ENCODE data around the gene ATAD3B. TPM values are rescaled to one million over a fixed set of nuclear protein-coding genes. Genes with fewer than 3 reads are reported as not detected.

The ATAD3B gene
- total and polyA plus RNA-seq, 2 donors (not counting 3 experiments of a cell fraction or from before 2014, with no cell fraction given), result 20.5 to 48.2 TPM

GRCh38 chr1:1535201-1536018 lies 63.8 kb downstream of the ATAD3B start:
- Histone ChIP-seq H4K20me1 (replicated peaks; ENCODE audit: control insufficient read depth, extremely low read depth, insufficient read depth, low read length) (no peaks in the 10 kb centered on the region), H3K4me1 (ENCODE audit: control insufficient read depth, extremely low read depth, insufficient read depth, low read length) (no peaks in the 10 kb centered on the region), H2AFZ (ENCODE audit: low read depth, low read length) (no peak overlapping the region), H3K27me3 (ENCODE audit: control insufficient read depth in 2 of 2, insufficient read depth in 2 of 2, low read length in 2 of 2) (no peaks in the 10 kb centered on the region), H3K9me3 (replicated peaks; ENCODE audit: control insufficient read depth, insufficient read depth, low read length) (no peaks in the 10 kb centered on the region), H3K27ac (ENCODE audit: insufficient read depth, low read depth, low read length) (no peak overlapping the region), H3K9ac (replicated peaks; ENCODE audit: extremely low read depth, insufficient read depth, low read length) (no peak overlapping the region), H3K4me3 (replicated peaks in 1 of 3; ENCODE audit: insufficient read depth in 1 of 3, low read depth in 1 of 3, low read length in 3 of 3) (no peak overlapping the region), H3K36me3 (ENCODE audit: control insufficient read depth in 2 of 2, extremely low read depth in 1 of 2, insufficient read depth in 2 of 2, low read length in 2 of 2) (peaks cover 0 to 4% of the 10 kb centered on the region in 2 experiments), H3K9me1 (replicated peaks; ENCODE audit: control insufficient read depth, extremely low read depth, insufficient read depth, low read length) (no peaks in the 10 kb centered on the region), H3K4me2 (ENCODE audit: insufficient read depth, low read length) (no peak overlapping the region), H3K79me2 (ENCODE audit: control insufficient read depth, insufficient read depth, low read length) (peaks cover 7% of the 10 kb centered on the region)
- FAIRE-seq (no peak), DNase-seq (ENCODE audit: low read depth, low spot score) (no peak)
- intact Hi-C loops (cut with micrococcal nuclease), result no loop called here
- ChIA-PET CTCF (no interaction called here), POLR2A (no interaction called here)
- no TSS peak for BruUV-seq (replicated peaks)
- dilution Hi-C loops (cut with MboI; ENCODE audit: extremely low pct_ligation_motif_present, low sequenced_read_pairs), result no loop called here
- TF ChIP-seq GATA2 (IDR thresholded peaks at IDR 0.05; ENCODE audit: insufficient read depth, insufficient read length, low read depth, low read length) (no peak), MYC (IDR thresholded peaks at IDR 0.05; ENCODE audit: low read depth, low read length) (no peak), MAX (IDR thresholded peaks at IDR 0.05; ENCODE audit: insufficient read depth, insufficient read length) (no peak)

GRCh38 chr1:1536019-1536937 lies 64.7 kb downstream of the ATAD3B start:
- H3K79me2 ChIP-seq (ENCODE audit: control insufficient read depth, insufficient read depth, low read length), result peaks cover 7% of the 10 kb centered on the region
- no TSS peak for BruUV-seq (replicated peaks)
- intact Hi-C loops (cut with micrococcal nuclease) (no loop called here), dilution Hi-C loops (cut with MboI; ENCODE audit: extremely low pct_ligation_motif_present, low sequenced_read_pairs) (no loop called here)
- POLR2A ChIA-PET, result no interaction called here
- peaks cover 5% of the 10 kb centered on the region for H3K4me1 ChIP-seq (ENCODE audit: control insufficient read depth, extremely low read depth, insufficient read depth, low read length)
- H4K20me1 ChIP-seq (replicated peaks; ENCODE audit: control insufficient read depth, extremely low read depth, insufficient read depth, low read length), result no peaks in the 10 kb centered on the region
- H3K9ac ChIP-seq (replicated peaks; ENCODE audit: extremely low read depth, insufficient read depth, low read length), result no peak overlapping the region
- no peaks in the 10 kb centered on the region for H3K9me1 ChIP-seq (replicated peaks; ENCODE audit: control insufficient read depth, extremely low read depth, insufficient read depth, low read length)
- FAIRE-seq (no peak), DNase-seq (ENCODE audit: low read depth, low spot score) (no peak)
- CTCF ChIA-PET, result interaction anchor here (0.8 kb wide), 1 partner anchor 15 kb away, joined by 3 read pairs; no protein-coding TSS in a partner anchor
- peaks cover 0 to 4% of the 10 kb centered on the region in 2 experiments for H3K36me3 ChIP-seq (ENCODE audit: control insufficient read depth in 2 of 2, extremely low read depth in 1 of 2, insufficient read depth in 2 of 2, low read length in 2 of 2)
- H3K4me2 ChIP-seq (ENCODE audit: insufficient read depth, low read length), result no peak overlapping the region
- H3K4me3 ChIP-seq (replicated peaks in 1 of 3; ENCODE audit: insufficient read depth in 1 of 3, low read depth in 1 of 3, low read length in 3 of 3), result no peak overlapping the region
- no peaks in the 10 kb centered on the region for H3K27me3 ChIP-seq (ENCODE audit: control insufficient read depth in 2 of 2, insufficient read depth in 2 of 2, low read length in 2 of 2)
- H2AFZ ChIP-seq (ENCODE audit: low read depth, low read length), result no peak overlapping the region
- H3K27ac ChIP-seq (ENCODE audit: insufficient read depth, low read depth, low read length), result no peak overlapping the region
- H3K9me3 ChIP-seq (replicated peaks; ENCODE audit: control insufficient read depth, insufficient read depth, low read length), result no peaks in the 10 kb centered on the region
- TF ChIP-seq POLR2AphosphoS5 (IDR thresholded peaks at IDR 0.05; ENCODE audit: insufficient read depth, low read depth, low read length) (peak; percentile 22), POLR2A (IDR thresholded peaks at IDR 0.05; ENCODE audit: low read depth, low read length) (no peak)
